Measurements from ENCODE around the gene RABGEF1. TPM values are rescaled to one million over a fixed set of nuclear protein-coding genes. Genes with fewer than 3 reads are reported as not detected.
"Not testable (repeated sequence)": the region's sequence is repeated elsewhere in the genome, so short reads cannot be mapped to it uniquely, and the experiment has no call there.

Gene RABGEF1
- polyA plus RNA-seq, 10 donors: 17.9 to 23.4 (median 20.5) TPM

GRCh38 chr7:66763633-66764355 is 23.3 kb downstream of the RABGEF1 start:
- peak in 1 of 3 donors; percentile 30 for DNase-seq

DNA sequence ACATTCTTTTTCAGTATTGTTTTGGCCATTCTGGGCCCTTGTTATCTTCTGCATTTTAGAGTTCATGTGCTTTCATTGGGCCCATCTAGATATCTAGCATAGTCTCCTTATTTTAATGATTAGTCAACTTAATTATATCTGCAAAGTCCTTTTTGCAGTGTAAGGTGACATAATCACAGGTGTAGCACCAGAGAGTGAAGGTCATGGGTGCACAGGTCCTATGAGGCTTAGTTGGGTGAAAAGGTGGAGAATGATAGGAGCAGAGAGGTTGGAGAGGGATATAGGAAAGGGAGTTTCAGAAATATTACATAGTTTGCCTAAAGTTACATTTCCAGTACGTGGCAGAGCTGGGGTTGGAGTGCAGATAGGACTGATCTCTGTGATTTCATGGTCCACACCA is 24.4 kb downstream of the RABGEF1 start:
- DNase-seq: not testable (repeated sequence)

GRCh38 chr7:66765322-66766025 is 24.9 kb downstream of the RABGEF1 start:
- DNase-seq: not testable (repeated sequence)

DNA sequence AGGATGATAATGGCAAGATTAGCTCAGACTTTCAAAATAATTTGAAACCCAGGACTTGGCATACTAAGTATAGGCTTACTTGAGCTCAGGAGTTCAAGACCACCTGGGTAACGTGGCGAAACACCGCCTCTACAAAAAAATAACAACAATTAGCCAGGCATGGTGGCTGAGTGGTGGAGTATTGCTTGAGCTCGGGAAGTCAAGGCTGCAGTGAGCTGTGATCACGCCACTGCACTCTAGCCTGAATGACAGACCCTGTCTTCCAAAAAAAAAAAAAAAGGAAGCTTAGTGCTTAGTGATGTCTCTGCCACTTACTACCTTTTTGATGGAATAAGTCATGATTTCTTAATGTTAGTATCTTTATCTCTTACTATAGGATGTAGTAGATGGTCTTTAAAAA is 25.5 kb downstream of the RABGEF1 start:
- DNase-seq: no peak

GRCh38 chr7:66767486-66767885 is 27.0 kb downstream of the RABGEF1 start:
- DNase-seq: not testable (repeated sequence)

- DNase-seq: peak in 1 of 3 donors; percentile 18
Measured at GRCh38 chr7:66768865-66769832, 28.6 kb downstream of the RABGEF1 start.

- peak in 1 of 3 donors; percentile 34 for DNase-seq
Measured at GRCh38 chr7:66769833-66770512, 29.4 kb downstream of the RABGEF1 start.

DNA sequence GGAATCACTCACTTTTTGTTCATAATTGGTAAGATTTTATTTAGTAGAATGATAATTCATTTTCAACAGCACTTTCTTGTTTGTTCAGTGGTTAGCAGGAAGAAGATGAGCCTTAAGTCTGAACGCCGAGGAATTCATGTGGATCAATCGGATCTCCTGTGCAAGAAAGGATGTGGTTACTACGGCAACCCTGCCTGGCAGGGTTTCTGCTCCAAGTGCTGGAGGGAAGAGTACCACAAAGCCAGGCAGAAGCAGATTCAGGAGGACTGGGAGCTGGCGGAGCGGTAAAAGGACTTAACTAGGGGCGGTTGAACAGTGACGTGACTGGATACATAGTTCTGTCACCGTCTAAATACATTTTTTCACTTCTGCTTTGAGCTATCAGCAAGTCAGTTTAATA is 31.3 kb downstream of the RABGEF1 start:
- DNase-seq: no peak

GRCh38 chr7:66773744-66774143 is 33.2 kb downstream of the RABGEF1 start:
- not testable (repeated sequence) for DNase-seq

DNA sequence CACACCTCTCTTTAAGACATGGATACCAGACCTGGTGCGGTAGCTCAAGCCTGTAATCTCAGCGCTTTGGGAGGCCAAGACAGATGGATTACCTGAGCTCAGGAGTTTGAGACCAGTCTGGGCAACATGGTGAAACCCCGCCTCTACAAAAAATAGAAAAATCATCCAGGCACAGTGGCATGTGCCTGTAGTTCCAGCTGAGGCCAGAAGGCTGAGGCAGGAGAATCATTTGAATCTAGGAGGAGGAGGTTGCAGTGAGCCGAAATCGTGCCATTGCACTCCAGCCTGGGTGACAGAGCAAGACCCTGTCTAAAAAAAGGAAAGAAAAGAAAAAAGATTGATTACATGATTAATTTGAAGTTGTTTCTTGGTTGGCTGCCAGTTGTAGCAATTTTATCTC is 35.9 kb downstream of the RABGEF1 start:
- not testable (repeated sequence) for DNase-seq

DNA sequence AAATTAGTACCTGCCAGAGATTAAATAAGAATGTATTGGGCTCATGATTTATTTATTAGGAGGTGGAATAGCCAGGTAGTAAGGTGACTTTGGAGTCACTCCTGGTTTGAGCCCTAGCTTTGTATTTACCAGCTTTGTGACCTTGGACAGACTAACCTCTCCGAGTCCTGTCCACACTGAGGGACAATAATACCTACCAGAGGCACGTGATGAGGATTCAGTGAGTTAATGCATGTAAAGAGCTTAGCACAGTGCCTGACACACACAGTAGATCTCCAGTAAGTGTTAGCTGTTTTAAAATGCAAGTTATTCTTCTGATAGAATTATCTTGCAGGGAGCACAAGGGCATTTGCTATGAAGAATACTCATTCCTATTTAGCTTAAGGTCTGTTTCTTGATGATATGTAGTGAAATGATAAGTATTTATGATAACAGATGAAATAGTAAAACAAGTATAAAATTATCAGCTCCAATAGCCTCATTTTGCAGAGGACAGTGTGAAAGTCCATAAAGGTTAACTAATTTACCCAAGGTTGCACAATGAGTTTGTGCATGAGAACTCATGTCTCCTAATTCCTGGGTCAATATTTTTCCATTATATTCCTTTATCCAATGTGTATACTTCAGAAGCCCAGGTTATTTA is 36.4 kb downstream of the RABGEF1 start:
- DNase-seq: no peak

DNA sequence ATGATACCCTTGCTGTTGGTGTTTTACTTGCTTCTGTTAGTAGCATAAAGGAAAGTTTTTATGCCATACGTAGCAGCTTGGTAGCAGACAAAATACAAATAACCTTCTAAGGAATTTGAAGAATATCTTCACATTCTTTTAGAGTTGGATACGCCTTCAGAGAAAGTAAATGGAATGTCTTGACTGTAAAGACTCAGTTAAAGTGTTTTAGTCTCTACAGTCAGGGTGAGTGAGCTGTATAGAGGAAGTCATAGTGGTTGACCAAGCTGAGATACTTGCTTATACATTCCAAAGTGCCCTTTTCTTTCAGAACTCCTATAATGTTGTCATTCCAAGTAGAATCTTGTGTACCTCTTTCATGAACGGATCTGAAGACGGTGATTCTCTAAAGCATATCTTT is 37.7 kb downstream of the RABGEF1 start:
- DNase-seq: no peak

DNA sequence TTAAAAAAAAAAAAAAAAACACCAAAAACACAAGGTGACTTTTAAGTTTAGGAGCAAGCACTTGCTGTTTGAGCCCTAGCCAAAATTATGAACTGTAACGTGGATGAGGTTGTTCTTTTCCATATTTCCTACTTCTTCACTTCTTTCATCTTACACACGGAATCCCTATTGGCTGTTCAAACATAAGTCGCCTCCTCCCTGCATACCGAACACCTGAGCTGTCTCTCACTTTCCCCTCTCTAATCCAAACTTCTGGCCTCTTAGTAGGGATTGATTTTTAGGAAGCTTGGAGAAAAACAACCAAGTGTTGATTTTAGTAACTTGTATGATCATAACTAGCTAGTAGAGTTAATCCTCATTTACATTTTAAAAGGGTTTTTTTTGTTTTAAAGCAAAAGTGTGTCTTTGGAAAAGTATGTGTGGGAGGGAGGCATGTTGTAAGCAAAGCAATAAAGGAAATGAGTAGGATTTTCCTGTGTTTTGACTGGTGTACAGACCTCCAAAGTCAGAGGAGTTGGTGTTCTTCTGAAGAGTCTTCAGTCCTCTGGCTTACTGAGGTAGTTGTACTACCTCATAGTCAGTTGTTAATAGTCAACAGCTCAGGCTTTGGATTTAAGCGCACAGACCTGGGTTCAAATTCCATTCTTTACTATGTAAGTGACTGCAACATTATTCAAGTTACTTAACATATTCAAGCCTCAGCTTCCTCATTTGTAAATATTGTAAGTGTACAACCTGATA is 39.3 kb downstream of the RABGEF1 start:
- DNase-seq: no peak

DNA sequence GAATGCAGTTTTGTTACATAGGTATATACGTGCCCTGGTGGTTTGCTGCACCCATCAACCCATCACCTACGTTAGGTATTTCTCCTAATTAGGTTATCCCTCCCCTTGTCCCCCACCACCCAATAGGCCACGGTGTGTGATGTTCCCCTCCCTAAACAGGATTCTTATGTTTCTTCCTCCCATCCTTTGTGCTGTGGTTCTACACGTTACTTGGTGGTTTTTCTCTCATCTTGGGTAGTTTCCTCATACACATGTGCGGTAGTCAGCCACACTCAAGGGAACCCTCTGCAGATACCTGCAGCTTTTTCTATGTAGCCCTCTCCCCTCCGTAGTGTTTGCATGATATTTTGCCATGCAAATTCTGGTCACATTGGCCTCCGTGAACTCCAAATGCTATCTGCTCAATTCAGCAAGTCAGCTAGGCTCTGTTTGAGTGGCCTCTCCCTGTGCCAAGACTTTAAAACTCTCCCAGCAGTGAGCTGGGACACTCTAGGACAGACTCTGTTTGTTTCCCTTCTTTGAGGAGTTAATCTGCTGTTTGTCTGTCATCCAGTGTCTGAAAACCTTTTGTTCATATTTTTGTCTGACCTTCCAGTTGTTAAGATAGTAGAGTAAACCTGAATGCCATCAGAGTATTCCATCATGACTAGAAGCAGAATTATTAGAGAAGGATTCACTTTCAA is 41.0 kb downstream of the RABGEF1 start:
- no peak for DNase-seq

DNA sequence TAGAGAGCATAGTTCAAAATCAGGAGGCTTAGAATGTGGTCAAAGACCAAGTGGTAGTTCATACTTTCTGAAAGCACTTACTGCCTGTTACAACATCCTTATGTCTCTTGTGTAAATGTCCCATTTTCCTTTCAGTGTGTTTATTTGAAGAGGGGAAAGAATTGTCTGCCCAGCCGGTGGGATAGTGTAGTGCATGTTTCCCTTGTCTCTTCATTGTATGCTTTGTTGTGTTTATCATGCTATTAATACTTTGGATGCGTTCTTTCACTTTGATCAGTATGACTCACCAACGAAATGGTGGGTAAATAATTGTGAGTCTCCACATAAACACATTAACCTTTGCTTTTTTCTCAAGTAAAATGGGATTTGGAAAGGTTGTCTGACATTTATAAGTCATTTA is 42.3 kb downstream of the RABGEF1 start:
- not testable (repeated sequence) for DNase-seq

DNA sequence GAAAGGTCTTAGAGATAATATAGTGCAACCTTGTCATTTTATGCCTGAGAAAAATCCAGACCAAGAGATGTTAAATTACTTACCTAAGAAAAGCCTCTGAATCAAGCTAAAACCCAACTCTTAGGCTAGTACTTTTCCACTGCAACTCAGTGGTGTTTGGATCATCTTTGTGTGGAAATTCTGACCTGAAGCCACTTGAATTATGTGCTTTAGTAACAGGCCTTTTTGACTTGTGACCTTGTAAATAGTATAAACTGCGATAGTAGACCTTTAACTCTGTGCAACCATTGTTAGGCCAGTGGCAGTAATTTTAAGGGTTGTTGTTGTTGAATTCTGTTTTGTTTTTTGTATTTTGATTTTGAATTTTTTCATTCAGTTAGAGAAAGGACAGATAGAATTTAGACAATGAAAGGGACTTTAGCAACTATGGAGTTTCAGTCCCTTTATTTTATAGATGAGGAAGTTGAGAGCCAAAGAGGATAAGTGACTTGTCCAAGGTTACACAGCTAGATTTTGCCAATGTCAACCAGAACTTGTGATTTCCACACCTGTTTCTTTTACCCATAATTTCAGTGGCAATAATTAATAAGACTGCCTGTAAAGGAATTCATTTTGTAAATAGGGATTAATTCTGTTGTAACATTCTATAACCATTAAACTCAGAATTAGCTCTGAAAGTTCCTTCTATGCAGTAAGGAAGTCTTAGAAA is 43.5 kb downstream of the RABGEF1 start:
- not testable (repeated sequence) for DNase-seq

- DNase-seq: no peak
Measured at GRCh38 chr7:66790196-66790595, 49.7 kb downstream of the RABGEF1 start.

GRCh38 chr7:66790725-66791124 is 50.2 kb downstream of the RABGEF1 start:
- peak in 1 of 3 donors; percentile 12 for DNase-seq

- DNase-seq: no peak
Measured at GRCh38 chr7:66800591-66800990, 60.1 kb downstream of the RABGEF1 start.

Data from muscle of back (tissue), 11 donors.